HG02759 (cell line): ENCODE measurements around the gene MRPS27.

Experiments used
- ATAC-seq: cut with Tn5 transposase; IDR thresholded peaks from one replicate; pipeline ENCODE4 v1.9.1; 2021; ENCODE audit warnings: mild to moderate bottlenecking, moderate library complexity; ENCODE audit not compliant: unreplicated experiment

MRPS27 gene

GRCh38 chr5:72234868-72235267 lies 85.2 kb downstream of the MRPS27 start:
- ATAC-seq = no peak

GRCh38 chr5:72234265-72234700 lies 85.8 kb downstream of the MRPS27 start:
- peak; percentile 72 for ATAC-seq

GRCh38 chr5:72233835-72234234 lies 86.2 kb downstream of the MRPS27 start:
- no peak for ATAC-seq

- ATAC-seq = no peak
Measured at GRCh38 chr5:72232838-72233237, 87.2 kb downstream of the MRPS27 start.

- no peak for ATAC-seq
Measured at GRCh38 chr5:72231991-72232703, 87.9 kb downstream of the MRPS27 start.

GRCh38 chr5:72228960-72229359 lies 91.1 kb downstream of the MRPS27 start:
- ATAC-seq = no peak

- ATAC-seq = no peak
Measured at GRCh38 chr5:72226950-72227349, 93.1 kb downstream of the MRPS27 start.

- ATAC-seq = no peak
Measured at GRCh38 chr5:72225741-72226140, 94.3 kb downstream of the MRPS27 start.

GRCh38 chr5:72224946-72225463 lies 95.0 kb downstream of the MRPS27 start:
- no peak for ATAC-seq

- no peak for ATAC-seq
Measured at GRCh38 chr5:72223371-72223770, 96.7 kb downstream of the MRPS27 start.

GRCh38 chr5:72222521-72222920 lies 97.5 kb downstream of the MRPS27 start:
- ATAC-seq = no peak

GRCh38 chr5:72221541-72221940 lies 98.5 kb downstream of the MRPS27 start:
- ATAC-seq = no peak

- no peak for ATAC-seq
Measured at GRCh38 chr5:72221099-72221498, 98.9 kb downstream of the MRPS27 start.

GRCh38 chr5:72216756-72217155 lies 103.3 kb downstream of the MRPS27 start:
- no peak for ATAC-seq

- ATAC-seq = no peak
Measured at GRCh38 chr5:72214168-72214567, 105.9 kb downstream of the MRPS27 start.

- no peak for ATAC-seq
Measured at GRCh38 chr5:72213482-72213881, 106.6 kb downstream of the MRPS27 start.

- no peak for ATAC-seq
Measured at GRCh38 chr5:72212171-72212570, 107.9 kb downstream of the MRPS27 start.

- no peak for ATAC-seq
Measured at GRCh38 chr5:72210888-72211678, 109.0 kb downstream of the MRPS27 start.

GRCh38 chr5:72209147-72210115 lies 110.6 kb downstream of the MRPS27 start:
- ATAC-seq = no peak

- ATAC-seq = no peak
Measured at GRCh38 chr5:72208324-72208926, 111.6 kb downstream of the MRPS27 start.
